ENCODE data around the gene KLRF2. TPM values are rescaled to one million over a fixed set of nuclear protein-coding genes. Genes with fewer than 3 reads are reported as not detected.

KLRF2 gene
- total RNA-seq, 2 experiments from 2014 or later, result not detected

- Histone ChIP-seq H3K27ac (ENCODE audit: low read depth, low read length, poor library complexity, severe bottlenecking) (no peak overlapping the region), H4K20me1 (ENCODE audit: insufficient read depth, low read length) (no peaks in the 10 kb centered on the region), H3K36me3 (ENCODE audit: insufficient read depth, low read length) (no peaks in the 10 kb centered on the region), H3K4me3 (ENCODE audit: low read depth, low read length, poor library complexity, severe bottlenecking) (no peak overlapping the region), H3K4me1 (ENCODE audit: insufficient read depth, low read length, poor library complexity, severe bottlenecking) (peaks cover 1% of the 10 kb centered on the region), H3K79me2 (ENCODE audit: insufficient read depth, low read depth, low read length) (no peaks in the 10 kb centered on the region), H3K9me3 (ENCODE audit: low read length) (no peaks in the 10 kb centered on the region), H3K9me2 (ENCODE audit: insufficient read depth, low read length) (no peaks in the 10 kb centered on the region), H2AFZ (ENCODE audit: low read length) (no peak overlapping the region), H3K4me2 (ENCODE audit: low read length) (no peak overlapping the region)
- BruUV-seq (replicated peaks), result no TSS peak
- DNase-seq (ENCODE audit: low spot score), result no peak
- no peak for TF ChIP-seq EZH2phosphoT487 (IDR thresholded peaks at IDR 0.05; ENCODE audit: borderline replicate concordance, low read depth, low read length)
- TF ChIP-seq, protein P1, sequence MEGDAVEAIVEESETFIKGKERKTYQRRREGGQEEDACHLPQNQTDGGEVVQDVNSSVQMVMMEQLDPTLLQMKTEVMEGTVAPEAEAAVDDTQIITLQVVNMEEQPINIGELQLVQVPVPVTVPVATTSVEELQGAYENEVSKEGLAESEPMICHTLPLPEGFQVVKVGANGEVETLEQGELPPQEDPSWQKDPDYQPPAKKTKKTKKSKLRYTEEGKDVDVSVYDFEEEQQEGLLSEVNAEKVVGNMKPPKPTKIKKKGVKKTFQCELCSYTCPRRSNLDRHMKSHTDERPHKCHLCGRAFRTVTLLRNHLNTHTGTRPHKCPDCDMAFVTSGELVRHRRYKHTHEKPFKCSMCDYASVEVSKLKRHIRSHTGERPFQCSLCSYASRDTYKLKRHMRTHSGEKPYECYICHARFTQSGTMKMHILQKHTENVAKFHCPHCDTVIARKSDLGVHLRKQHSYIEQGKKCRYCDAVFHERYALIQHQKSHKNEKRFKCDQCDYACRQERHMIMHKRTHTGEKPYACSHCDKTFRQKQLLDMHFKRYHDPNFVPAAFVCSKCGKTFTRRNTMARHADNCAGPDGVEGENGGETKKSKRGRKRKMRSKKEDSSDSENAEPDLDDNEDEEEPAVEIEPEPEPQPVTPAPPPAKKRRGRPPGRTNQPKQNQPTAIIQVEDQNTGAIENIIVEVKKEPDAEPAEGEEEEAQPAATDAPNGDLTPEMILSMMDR (conservative IDR thresholded peaks at IDR 0.05; ENCODE audit: low read length), result no peak
- CTCF ChIA-PET (ENCODE audit: unreplicated experiment), result no interaction called here
- intact Hi-C loops (cut with micrococcal nuclease; ENCODE audit: unreplicated experiment), result no loop called here
- POLR2A ChIA-PET, result interaction anchor here (0.6 kb wide), 1 partner anchor 143 kb away, joined by 3 read pairs; no protein-coding TSS in a partner anchor
These were observed 60.5 kb downstream of the KLRF2 start for GRCh38 chr12:9941838-9942237.

DNA sequence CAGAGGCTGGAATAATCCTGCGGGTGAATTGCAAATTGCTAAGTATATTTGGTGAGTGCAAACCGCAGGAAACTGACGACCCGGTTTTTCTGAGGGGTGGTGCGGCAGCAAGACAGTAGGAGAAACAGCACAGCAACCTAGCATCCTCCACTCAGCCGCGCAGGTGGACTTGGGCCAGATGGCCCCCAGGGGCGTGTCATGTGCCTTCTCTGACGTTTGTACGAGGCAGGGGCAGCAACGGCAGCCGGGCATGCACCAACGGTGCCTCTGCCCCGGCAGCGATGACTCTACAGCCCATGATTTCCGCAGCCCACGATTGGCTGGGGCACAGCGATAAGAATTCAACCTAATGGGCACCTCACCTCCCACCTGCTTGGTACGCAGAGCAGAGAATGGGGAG lies 62.0 kb downstream of the KLRF2 start:
- no peaks in the 10 kb centered on the region for H4K20me1 ChIP-seq (ENCODE audit: insufficient read depth, low read length)
- H3K4me2 ChIP-seq (ENCODE audit: low read length), result no peak overlapping the region
- BruUV-seq (replicated peaks), result no TSS peak
- intact Hi-C loops (cut with micrococcal nuclease; ENCODE audit: unreplicated experiment), result no loop called here
- no peaks in the 10 kb centered on the region for H3K9me3 ChIP-seq (ENCODE audit: low read length)
- no peak for TF ChIP-seq EZH2phosphoT487 (IDR thresholded peaks at IDR 0.05; ENCODE audit: borderline replicate concordance, low read depth, low read length)
- TF ChIP-seq, protein P1 (conservative IDR thresholded peaks at IDR 0.05; ENCODE audit: low read length), result no peak
- no peaks in the 10 kb centered on the region for H3K36me3 ChIP-seq (ENCODE audit: insufficient read depth, low read length)
- H3K27ac ChIP-seq (ENCODE audit: low read depth, low read length, poor library complexity, severe bottlenecking), result no peak overlapping the region
- H2AFZ ChIP-seq (ENCODE audit: low read length), result no peak overlapping the region
- no peak overlapping the region for H3K4me3 ChIP-seq (ENCODE audit: low read depth, low read length, poor library complexity, severe bottlenecking)
- no peak for DNase-seq (ENCODE audit: low spot score)
- POLR2A ChIA-PET, result interaction anchor here (1.5 kb wide), 1 partner anchor 11 kb away, joined by 3 read pairs; the partner anchor contains the start of gene CLEC2A
- CTCF ChIA-PET (ENCODE audit: unreplicated experiment), result no interaction called here
- H3K9me2 ChIP-seq (ENCODE audit: insufficient read depth, low read length), result no peaks in the 10 kb centered on the region
- H3K4me1 ChIP-seq (ENCODE audit: insufficient read depth, low read length, poor library complexity, severe bottlenecking), result no peaks in the 10 kb centered on the region
- no peaks in the 10 kb centered on the region for H3K79me2 ChIP-seq (ENCODE audit: insufficient read depth, low read depth, low read length)

- Histone ChIP-seq H3K79me2 (ENCODE audit: insufficient read depth, low read depth, low read length) (no peaks in the 10 kb centered on the region), H3K9me3 (ENCODE audit: low read length) (no peaks in the 10 kb centered on the region), H4K20me1 (ENCODE audit: insufficient read depth, low read length) (no peaks in the 10 kb centered on the region), H3K36me3 (ENCODE audit: insufficient read depth, low read length) (no peaks in the 10 kb centered on the region), H2AFZ (ENCODE audit: low read length) (0 out of 2 replicates have a peak overlapping the region, but pooled peaks have one; percentile 33), H3K4me3 (ENCODE audit: low read depth, low read length, poor library complexity, severe bottlenecking) (no peak overlapping the region), H3K4me2 (ENCODE audit: low read length) (no peak overlapping the region), H3K27ac (ENCODE audit: low read depth, low read length, poor library complexity, severe bottlenecking) (no peak overlapping the region), H3K4me1 (ENCODE audit: insufficient read depth, low read length, poor library complexity, severe bottlenecking) (no peaks in the 10 kb centered on the region), H3K9me2 (ENCODE audit: insufficient read depth, low read length) (no peaks in the 10 kb centered on the region)
- no peak for TF ChIP-seq EZH2phosphoT487 (IDR thresholded peaks at IDR 0.05; ENCODE audit: borderline replicate concordance, low read depth, low read length)
- TF ChIP-seq, protein P1 (conservative IDR thresholded peaks at IDR 0.05; ENCODE audit: low read length), result no peak
- intact Hi-C loops (cut with micrococcal nuclease; ENCODE audit: unreplicated experiment), result no loop called here
- DNase-seq (ENCODE audit: low spot score), result no peak
- no TSS peak for BruUV-seq (replicated peaks)
- ChIA-PET CTCF (ENCODE audit: unreplicated experiment) (no interaction called here), POLR2A (interaction anchor here (1.5 kb wide), 1 partner anchor 12 kb away, joined by 3 read pairs; the partner anchor contains the start of gene CLEC2A)
These were observed 63.1 kb downstream of the KLRF2 start for GRCh38 chr12:9944391-9944790.

Measured in OCI-LY7 (cell line).